Tibial artery (tissue), 4 donors: ENCODE measurements around the gene FASLG.

Experiments
- DNase-seq, 2 donors: peaks; one replicate each; pipeline ENCODE4 v3.0.0-alpha.2; 2019
- H3K27ac ChIP-seq, 2 donors: fragments of 200-600 bp; sonication (generic) in 1 of 2; 1 replicate in 1 of 2; 2 replicates in 1 of 2; pipeline ENCODE4 v1.5.1; 2018 to 2019; ENCODE audit warnings: mild to moderate bottlenecking in 1 of 2
- H3K27me3 ChIP-seq, 2 donors: fragments of 200-600 bp; sonication (generic) in 1 of 2; one replicate each; pipeline versions ENCODE4 v1.5.1 to v1.6.0; 2016 to 2019
- H3K36me3 ChIP-seq, 3 donors: fragments of 200-600 bp; sonication (generic) in 2 of 3; one replicate each; pipeline ENCODE4 v1.5.1; 2016 to 2019; ENCODE audit warnings: mild to moderate bottlenecking in 2 of 3
- H3K4me1 ChIP-seq, 4 donors: fragments of 200-600 bp; sonication (generic) in 2 of 4; 1 replicate in 3 of 4; 2 replicates in 1 of 4; pipeline ENCODE4 v1.5.1; 2016 to 2019
- H3K4me3 ChIP-seq, 2 donors: fragments of 200-600 bp; sonication (generic) in 1 of 2; 1 replicate in 1 of 2; 2 replicates in 1 of 2; pipeline ENCODE4 v1.5.1; 2018 to 2019; ENCODE audit warnings: mild to moderate bottlenecking in 2 of 2
- H3K9me3 ChIP-seq, 3 donors: fragments of 200-600 bp; sonication (generic) in 1 of 3; one replicate each; pipeline ENCODE4 v1.5.1; 2016 to 2019
- CTCF ChIP-seq, 2 experiments: fragments of 200-600 bp in 1 of 2; fragments of 450-650 bp in 1 of 2; IDR thresholded peaks; one replicate each; pipeline ENCODE4 v1.5.1; 2017 to 2019; ENCODE audit warnings: antibody characterized with exemption in 2 of 2, mild to moderate bottlenecking in 1 of 2, moderate library complexity in 1 of 2
- intact Hi-C: fragments of 100-400 bp; cut with DNase I; formaldehyde crosslinking; loops from one replicate; pipeline ENCODE4 v1.15.0; 2023; ENCODE audit warnings: low total_unique reads

FASLG gene

GRCh38 chr1:172653015-172653709 is 5.7 kb upstream of the FASLG start:
- no peaks in the 10 kb centered on the region for H3K27me3 ChIP-seq
- H3K4me1 ChIP-seq = no peaks in the 10 kb centered on the region
- DNase-seq = no peak
- TF ChIP-seq CTCF (IDR thresholded peaks at IDR 0.05) = no peak
- intact Hi-C loops = no loop called here
- no peak overlapping the region for H3K27ac ChIP-seq
- H3K4me3 ChIP-seq = no peak overlapping the region
- H3K9me3 ChIP-seq = no peaks in the 10 kb centered on the region
- H3K36me3 ChIP-seq = no peaks in the 10 kb centered on the region

GRCh38 chr1:172654535-172654934 is 4.4 kb upstream of the FASLG start:
- Histone ChIP-seq H3K9me3 (no peaks in the 10 kb centered on the region), H3K27ac (no peak overlapping the region), H3K4me1 (no peaks in the 10 kb centered on the region), H3K36me3 (no peaks in the 10 kb centered on the region), H3K27me3 (no peaks in the 10 kb centered on the region), H3K4me3 (no peak overlapping the region)
- TF ChIP-seq CTCF (IDR thresholded peaks at IDR 0.05) = no peak
- intact Hi-C loops = no loop called here
- DNase-seq = no peak

- Histone ChIP-seq H3K27ac (no peak overlapping the region), H3K36me3 (no peaks in the 10 kb centered on the region), H3K27me3 (no peaks in the 10 kb centered on the region), H3K4me1 (no peaks in the 10 kb centered on the region), H3K9me3 (no peaks in the 10 kb centered on the region), H3K4me3 (no peak overlapping the region)
- DNase-seq = no peak
- TF ChIP-seq CTCF (IDR thresholded peaks at IDR 0.05) = no peak
- intact Hi-C loops = no loop called here
Measured at GRCh38 chr1:172656576-172656975, 2.3 kb upstream of the FASLG start.

GRCh38 chr1:172657586-172657985 is 1.3 kb upstream of the FASLG start:
- Histone ChIP-seq H3K36me3 (no peaks in the 10 kb centered on the region), H3K27me3 (no peaks in the 10 kb centered on the region), H3K9me3 (no peaks in the 10 kb centered on the region), H3K4me1 (no peaks in the 10 kb centered on the region), H3K4me3 (no peak overlapping the region), H3K27ac (no peak overlapping the region)
- no peak for DNase-seq
- TF ChIP-seq CTCF (IDR thresholded peaks at IDR 0.05) = no peak
- intact Hi-C loops = no loop called here

- H3K9me3 ChIP-seq = no peaks in the 10 kb centered on the region
- H3K36me3 ChIP-seq = no peaks in the 10 kb centered on the region
- no peak for DNase-seq
- intact Hi-C loops = no loop called here
- no peak overlapping the region for H3K27ac ChIP-seq
- TF ChIP-seq CTCF (IDR thresholded peaks at IDR 0.05) = no peak
- H3K4me3 ChIP-seq = no peak overlapping the region
- H3K4me1 ChIP-seq = no peaks in the 10 kb centered on the region
- no peaks in the 10 kb centered on the region for H3K27me3 ChIP-seq
Measured at GRCh38 chr1:172661107-172661506, 2.2 kb downstream of the FASLG start.
